ENCODE results near the gene GDPD3.

Gene GDPD3

GRCh38 chr16:30088237-30088831 is 25.0 kb downstream of the GDPD3 start:
- no peak for DNase-seq (ENCODE audit: low read depth)
- no peak overlapping the region for H3K4me3 ChIP-seq (ENCODE audit: low read depth, low read length)
- TF ChIP-seq, protein P1, sequence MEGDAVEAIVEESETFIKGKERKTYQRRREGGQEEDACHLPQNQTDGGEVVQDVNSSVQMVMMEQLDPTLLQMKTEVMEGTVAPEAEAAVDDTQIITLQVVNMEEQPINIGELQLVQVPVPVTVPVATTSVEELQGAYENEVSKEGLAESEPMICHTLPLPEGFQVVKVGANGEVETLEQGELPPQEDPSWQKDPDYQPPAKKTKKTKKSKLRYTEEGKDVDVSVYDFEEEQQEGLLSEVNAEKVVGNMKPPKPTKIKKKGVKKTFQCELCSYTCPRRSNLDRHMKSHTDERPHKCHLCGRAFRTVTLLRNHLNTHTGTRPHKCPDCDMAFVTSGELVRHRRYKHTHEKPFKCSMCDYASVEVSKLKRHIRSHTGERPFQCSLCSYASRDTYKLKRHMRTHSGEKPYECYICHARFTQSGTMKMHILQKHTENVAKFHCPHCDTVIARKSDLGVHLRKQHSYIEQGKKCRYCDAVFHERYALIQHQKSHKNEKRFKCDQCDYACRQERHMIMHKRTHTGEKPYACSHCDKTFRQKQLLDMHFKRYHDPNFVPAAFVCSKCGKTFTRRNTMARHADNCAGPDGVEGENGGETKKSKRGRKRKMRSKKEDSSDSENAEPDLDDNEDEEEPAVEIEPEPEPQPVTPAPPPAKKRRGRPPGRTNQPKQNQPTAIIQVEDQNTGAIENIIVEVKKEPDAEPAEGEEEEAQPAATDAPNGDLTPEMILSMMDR (conservative IDR thresholded peaks at IDR 0.05; ENCODE audit: low read depth, low read length), result no peak

- TF ChIP-seq, protein P1 (conservative IDR thresholded peaks at IDR 0.05; ENCODE audit: low read depth, low read length), result no peak
- no peak overlapping the region for H3K4me3 ChIP-seq (ENCODE audit: low read depth, low read length)
- no peak for DNase-seq (ENCODE audit: low read depth)
Measured at GRCh38 chr16:30087181-30087898, 26.0 kb downstream of the GDPD3 start.

DNA sequence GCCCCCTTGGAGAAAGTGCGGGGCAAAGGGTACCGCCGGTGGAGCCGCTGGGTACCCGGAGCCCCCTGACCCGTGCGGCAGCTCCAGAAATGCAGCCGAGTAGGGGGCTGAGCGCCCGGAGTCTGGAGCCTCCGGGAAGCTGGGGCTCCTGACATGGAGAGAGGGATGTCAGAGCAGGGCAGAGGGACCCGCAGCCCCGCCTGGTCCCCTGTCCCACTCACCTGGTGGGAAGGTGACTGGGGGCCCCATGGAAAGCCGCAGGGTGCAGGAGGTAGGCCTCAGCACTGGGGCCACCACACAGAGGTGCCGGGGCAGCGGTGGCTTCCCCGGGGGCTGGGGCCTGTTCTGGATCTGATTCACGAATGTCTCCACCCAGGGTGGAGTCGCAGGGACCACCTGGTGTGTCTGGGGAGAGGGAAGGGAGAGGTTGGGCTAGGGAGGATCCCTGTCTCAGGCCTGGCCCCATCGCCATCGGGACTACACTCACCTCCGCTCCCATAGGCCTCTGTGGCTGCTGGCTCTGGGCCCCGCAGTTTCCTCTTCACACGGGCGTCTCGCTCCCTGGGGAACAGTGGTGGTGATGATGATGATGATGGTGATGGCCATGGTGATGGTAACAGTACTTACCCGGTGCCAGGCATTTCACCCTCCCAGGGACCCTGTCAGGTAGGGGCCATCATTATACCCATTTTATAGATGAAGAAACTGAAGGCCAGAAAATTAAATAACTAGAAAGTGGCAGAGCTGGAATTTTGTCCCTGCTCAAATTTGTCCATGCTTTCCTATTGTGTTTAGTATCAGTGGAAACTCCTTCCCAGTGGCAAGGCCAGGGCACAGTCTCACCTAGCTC is 26.8 kb downstream of the GDPD3 start:
- DNase-seq (ENCODE audit: low read depth), result no peak
- no peak overlapping the region for H3K4me3 ChIP-seq (ENCODE audit: low read depth, low read length)
- TF ChIP-seq, protein P1 (conservative IDR thresholded peaks at IDR 0.05; ENCODE audit: low read depth, low read length), result no peak

- no peak for DNase-seq (ENCODE audit: low read depth)
- no peak overlapping the region for H3K4me3 ChIP-seq (ENCODE audit: low read depth, low read length)
Measured at GRCh38 chr16:30085820-30086219, 27.5 kb downstream of the GDPD3 start.

GRCh38 chr16:30085247-30085646 is 28.1 kb downstream of the GDPD3 start:
- TF ChIP-seq, protein P1 (conservative IDR thresholded peaks at IDR 0.05; ENCODE audit: low read depth, low read length), result no peak
- no peak for DNase-seq (ENCODE audit: low read depth)
- H3K4me3 ChIP-seq (ENCODE audit: low read depth, low read length), result no peak overlapping the region

More at GRCh38 chr16:30085820-30086219, 27.5 kb downstream of the GDPD3 start:
- TF ChIP-seq, protein P1 (conservative IDR thresholded peaks at IDR 0.05; ENCODE audit: low read depth, low read length), result no peak

GRCh38 chr16:30084816-30085159 is 28.5 kb downstream of the GDPD3 start:
- TF ChIP-seq, protein P1 (conservative IDR thresholded peaks at IDR 0.05; ENCODE audit: low read depth, low read length), result no peak
- DNase-seq (ENCODE audit: low read depth), result no peak

More at GRCh38 chr16:30084816-30085159, 28.5 kb downstream of the GDPD3 start:
- no peak overlapping the region for H3K4me3 ChIP-seq (ENCODE audit: low read depth, low read length)
